DMS114 treated with DMSO at 0.1 percent for 48 hours (cell line): ENCODE measurements around the gene DHRS7B.
"Not testable (repeated sequence)": the region's sequence is repeated elsewhere in the genome, so short reads cannot be mapped to it uniquely, and the experiment has no call there.

ENCODE experiments used
- DNase-seq: peaks from one replicate; lab custom pipeline; 2025; ENCODE audit not compliant: unreplicated experiment; lab: John Stamatoyannopoulos, UW

The DHRS7B gene

GRCh38 chr17:21107067-21107650 is 19.6 kb upstream of the DHRS7B start:
- not testable (repeated sequence) for DNase-seq

- no peak for DNase-seq
These were observed 18.1 kb upstream of the DHRS7B start for GRCh38 chr17:21108651-21109050.

- no peak for DNase-seq
These were observed 13.6 kb upstream of the DHRS7B start for GRCh38 chr17:21113049-21113690.

- DNase-seq: no peak
These were observed 13.0 kb upstream of the DHRS7B start for GRCh38 chr17:21113716-21114115.

GRCh38 chr17:21114791-21115190 is 12.0 kb upstream of the DHRS7B start:
- DNase-seq: not testable (repeated sequence)

GRCh38 chr17:21119247-21119918 is 7.4 kb upstream of the DHRS7B start:
- DNase-seq: peak; percentile 1

GRCh38 chr17:21119919-21120249 is 6.9 kb upstream of the DHRS7B start:
- DNase-seq: no peak

GRCh38 chr17:21124086-21124485 is 2.7 kb upstream of the DHRS7B start:
- no peak for DNase-seq

- DNase-seq: not testable (repeated sequence)
These were observed 2.2 kb upstream of the DHRS7B start for GRCh38 chr17:21124517-21124916.

- no peak for DNase-seq
These were observed 902 bp upstream of the DHRS7B start for GRCh38 chr17:21125862-21126261.

GRCh38 chr17:21127509-21128077 is 829 bp downstream of the DHRS7B start:
- DNase-seq: no peak

- DNase-seq: peak; percentile 2
These were observed 2.4 kb downstream of the DHRS7B start for GRCh38 chr17:21129023-21129681.

- DNase-seq: no peak
These were observed 4.4 kb downstream of the DHRS7B start for GRCh38 chr17:21131137-21131536.

- no peak for DNase-seq
These were observed 5.7 kb downstream of the DHRS7B start for GRCh38 chr17:21132428-21132827.

GRCh38 chr17:21134559-21134958 is 7.8 kb downstream of the DHRS7B start:
- DNase-seq: no peak

GRCh38 chr17:21140911-21141310 is 14.1 kb downstream of the DHRS7B start:
- DNase-seq: no peak

- DNase-seq: no peak
These were observed 14.6 kb downstream of the DHRS7B start for GRCh38 chr17:21141331-21141730.

GRCh38 chr17:21142065-21142464 is 15.3 kb downstream of the DHRS7B start:
- not testable (repeated sequence) for DNase-seq

GRCh38 chr17:21143695-21144094 is 16.9 kb downstream of the DHRS7B start:
- DNase-seq: no peak

- DNase-seq: not testable (repeated sequence)
These were observed 17.5 kb downstream of the DHRS7B start for GRCh38 chr17:21144299-21144698.

GRCh38 chr17:21146362-21147015 is 19.7 kb downstream of the DHRS7B start:
- DNase-seq: no peak
